Measurements from ENCODE around the gene BRD3OS.
A peak's percentile ranks its signal among the peaks of the same experiment; 100 is the strongest.

The BRD3OS gene

GRCh38 chr9:134046894-134047681, 21.8 kb downstream of the BRD3OS start:
- TF ChIP-seq, protein P1, sequence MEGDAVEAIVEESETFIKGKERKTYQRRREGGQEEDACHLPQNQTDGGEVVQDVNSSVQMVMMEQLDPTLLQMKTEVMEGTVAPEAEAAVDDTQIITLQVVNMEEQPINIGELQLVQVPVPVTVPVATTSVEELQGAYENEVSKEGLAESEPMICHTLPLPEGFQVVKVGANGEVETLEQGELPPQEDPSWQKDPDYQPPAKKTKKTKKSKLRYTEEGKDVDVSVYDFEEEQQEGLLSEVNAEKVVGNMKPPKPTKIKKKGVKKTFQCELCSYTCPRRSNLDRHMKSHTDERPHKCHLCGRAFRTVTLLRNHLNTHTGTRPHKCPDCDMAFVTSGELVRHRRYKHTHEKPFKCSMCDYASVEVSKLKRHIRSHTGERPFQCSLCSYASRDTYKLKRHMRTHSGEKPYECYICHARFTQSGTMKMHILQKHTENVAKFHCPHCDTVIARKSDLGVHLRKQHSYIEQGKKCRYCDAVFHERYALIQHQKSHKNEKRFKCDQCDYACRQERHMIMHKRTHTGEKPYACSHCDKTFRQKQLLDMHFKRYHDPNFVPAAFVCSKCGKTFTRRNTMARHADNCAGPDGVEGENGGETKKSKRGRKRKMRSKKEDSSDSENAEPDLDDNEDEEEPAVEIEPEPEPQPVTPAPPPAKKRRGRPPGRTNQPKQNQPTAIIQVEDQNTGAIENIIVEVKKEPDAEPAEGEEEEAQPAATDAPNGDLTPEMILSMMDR (conservative IDR thresholded peaks at IDR 0.05) = no peak
- no peak for TF ChIP-seq ZFX (IDR thresholded peaks at IDR 0.05)
- peak overlapping the region; percentile 65 for H3K27ac ChIP-seq

GRCh38 chr9:134047868-134048581, 22.7 kb downstream of the BRD3OS start:
- peak overlapping the region; percentile 65 for H3K27ac ChIP-seq
- TF ChIP-seq, protein P1 (conservative IDR thresholded peaks at IDR 0.05) = no peak

GRCh38 chr9:134048582-134048968, 23.3 kb downstream of the BRD3OS start:
- H3K27ac ChIP-seq = peak overlapping the region; percentile 34
- TF ChIP-seq, protein P1 (conservative IDR thresholded peaks at IDR 0.05) = no peak
- no peak for TF ChIP-seq ZFX (IDR thresholded peaks at IDR 0.05)

GRCh38 chr9:134049236-134049635, 24.0 kb downstream of the BRD3OS start:
- TF ChIP-seq, protein P1 (conservative IDR thresholded peaks at IDR 0.05) = no peak
- TF ChIP-seq ZFX (IDR thresholded peaks at IDR 0.05) = no peak
- H3K27ac ChIP-seq = peak overlapping the region; percentile 34

GRCh38 chr9:134049772-134050588, 24.7 kb downstream of the BRD3OS start:
- TF ChIP-seq, protein P1 (conservative IDR thresholded peaks at IDR 0.05) = no peak
- TF ChIP-seq ZFX (IDR thresholded peaks at IDR 0.05) = no peak
- H3K27ac ChIP-seq = peak overlapping the region; percentile 34

GRCh38 chr9:134050726-134051125, 25.4 kb downstream of the BRD3OS start:
- no peak for TF ChIP-seq ZFX (IDR thresholded peaks at IDR 0.05)
- TF ChIP-seq, protein P1 (conservative IDR thresholded peaks at IDR 0.05) = no peak

More at GRCh38 chr9:134050726-134051125, 25.4 kb downstream of the BRD3OS start:
- H3K27ac ChIP-seq = no peak overlapping the region
